Measurements from ENCODE around the gene CSTF2T.

CSTF2T gene

GRCh38 chr10:51699475-51700227 is at the start of gene CSTF2T:
Gene CSTF2T, minus strand, starts transcription at chr10:51699595. Its CDS starts 46 bp downstream, at chr10:51699549.
- DNase-seq, result peak; percentile 87

- DNase-seq, result no peak
Observed at GRCh38 chr10:51748959-51749358, 49.6 kb upstream of the CSTF2T start.

GRCh38 chr10:51747216-51747615 is 47.8 kb upstream of the CSTF2T start:
- DNase-seq, result no peak

GRCh38 chr10:51745397-51745796 is 46.0 kb upstream of the CSTF2T start:
- no peak for DNase-seq

- no peak for DNase-seq
Observed at GRCh38 chr10:51744235-51745000, 45.0 kb upstream of the CSTF2T start.

GRCh38 chr10:51743146-51743545 is 43.8 kb upstream of the CSTF2T start:
- no peak for DNase-seq

GRCh38 chr10:51733057-51733456 is 33.7 kb upstream of the CSTF2T start:
- DNase-seq, result no peak

- DNase-seq, result no peak
Observed at GRCh38 chr10:51729822-51730555, 30.6 kb upstream of the CSTF2T start.

- DNase-seq, result no peak
Observed at GRCh38 chr10:51724038-51724437, 24.6 kb upstream of the CSTF2T start.

GRCh38 chr10:51718804-51719291 is 19.5 kb upstream of the CSTF2T start:
- no peak for DNase-seq

- DNase-seq, result no peak
Observed at GRCh38 chr10:51716981-51717380, 17.6 kb upstream of the CSTF2T start.

GRCh38 chr10:51711519-51711891 is 12.1 kb upstream of the CSTF2T start:
- DNase-seq, result no peak

- no peak for DNase-seq
Observed at GRCh38 chr10:51709324-51709972, 10.1 kb upstream of the CSTF2T start.

- DNase-seq, result no peak
Observed at GRCh38 chr10:51708609-51709008, 9.2 kb upstream of the CSTF2T start.

GRCh38 chr10:51707821-51708424 is 8.5 kb upstream of the CSTF2T start:
- DNase-seq, result no peak

GRCh38 chr10:51707392-51707791 is 8.0 kb upstream of the CSTF2T start:
- no peak for DNase-seq

- DNase-seq, result no peak
Observed at GRCh38 chr10:51706225-51706624, 6.8 kb upstream of the CSTF2T start.

- no peak for DNase-seq
Observed at GRCh38 chr10:51705774-51706173, 6.4 kb upstream of the CSTF2T start.

GRCh38 chr10:51700228-51700817 is 928 bp upstream of the CSTF2T start:
- no peak for DNase-seq

GRCh38 chr10:51699145-51699474 is 285 bp downstream of the CSTF2T start:
- no peak for DNase-seq

GRCh38 chr10:51698473-51699063 is 827 bp downstream of the CSTF2T start:
- DNase-seq, result no peak

- DNase-seq, result no peak
Observed at GRCh38 chr10:51696251-51696650, 3.1 kb downstream of the CSTF2T start.

Measured in activated CD4-positive, CD25-positive, alpha-beta regulatory T cell treated with anti-CD3 and anti-CD28 coated beads, Interleukin-2, amount 50 U/mL, for 72 hours (primary cell).